Activated effector memory CD4-positive, alpha-beta T cell treated with anti-CD3 and anti-CD28 coated beads, Interleukin-2, amount 50 U/mL, for 16 hours (primary cell): ENCODE results near the gene ACOT12.
"Not testable (repeated sequence)": the region's sequence is repeated elsewhere in the genome, so short reads cannot be mapped to it uniquely, and the experiment has no call there.

ENCODE experiments used
- DNase-seq: peaks from one replicate; pipeline ENCODE4 v3.0.0-alpha.2; 2020

ACOT12 gene

GRCh38 chr5:81393783-81394718 is at the start of gene ACOT12:
Gene ACOT12 (minus strand): TSS chr5:81394134. CDS start chr5:81394114, 20 bp downstream.
- DNase-seq, result no peak

GRCh38 chr5:81435023-81435422 is 41.1 kb upstream of the ACOT12 start:
- DNase-seq, result no peak

DNA sequence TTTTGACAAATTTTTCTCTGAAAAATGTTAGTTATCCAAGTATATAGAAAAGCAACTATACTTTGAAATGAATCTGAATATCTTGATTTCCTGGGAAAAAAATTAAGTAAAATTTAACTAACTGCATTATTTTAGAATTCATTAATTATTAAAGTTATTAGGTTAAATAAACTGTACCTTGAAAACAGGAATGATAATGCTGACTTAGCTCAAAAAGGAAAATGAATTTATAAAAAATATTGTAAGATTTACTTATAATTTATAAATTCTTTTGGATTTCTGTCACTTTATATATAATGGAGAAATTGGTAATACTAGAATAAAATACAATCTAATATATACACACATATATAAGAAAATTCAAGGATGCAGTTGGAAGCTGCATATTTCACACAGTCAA is 36.1 kb upstream of the ACOT12 start:
- no peak for DNase-seq

DNA sequence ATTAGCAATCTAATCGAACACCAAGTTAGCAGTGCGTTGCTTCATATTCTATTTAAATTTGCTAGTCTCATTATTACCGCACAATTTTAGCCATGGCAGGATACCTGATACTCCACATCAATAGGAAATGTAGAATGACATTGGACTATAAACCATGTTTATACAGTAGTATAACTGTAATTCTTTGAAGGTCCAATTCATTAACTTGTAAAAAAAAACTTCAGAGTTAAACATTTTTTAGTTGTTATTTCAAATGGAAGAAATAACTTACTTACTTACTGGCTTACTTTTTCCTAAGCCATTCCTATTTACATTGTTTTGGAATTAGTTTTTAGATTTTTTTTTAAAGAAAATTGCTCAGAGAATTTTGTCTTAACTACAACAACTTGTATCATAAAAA is 35.4 kb upstream of the ACOT12 start:
- DNase-seq, result no peak

- no peak for DNase-seq
These were observed 34.9 kb upstream of the ACOT12 start for GRCh38 chr5:81428861-81429260.

GRCh38 chr5:81428446-81428845 is 34.5 kb upstream of the ACOT12 start:
- no peak for DNase-seq

DNA sequence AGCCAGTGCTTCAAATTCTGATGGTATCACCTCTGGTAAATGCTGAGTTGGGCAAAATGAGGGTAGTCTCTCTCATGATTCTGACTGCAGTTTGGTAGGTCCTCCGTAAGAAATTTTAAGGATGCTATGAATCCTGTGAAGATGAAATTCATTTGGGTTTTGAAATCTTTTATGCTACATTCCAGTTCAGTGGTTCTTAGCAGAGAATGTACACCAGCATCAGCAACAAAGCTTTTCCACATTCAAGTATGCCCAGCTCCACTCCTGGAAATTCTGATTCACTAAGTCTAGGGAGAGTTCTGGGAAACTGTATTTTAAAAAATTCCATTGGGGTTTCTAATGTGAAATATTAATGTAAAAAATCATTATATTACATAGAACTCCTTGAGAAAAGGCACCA is 33.6 kb upstream of the ACOT12 start:
- no peak for DNase-seq

GRCh38 chr5:81426359-81427030 is 32.6 kb upstream of the ACOT12 start:
- DNase-seq, result no peak

DNA sequence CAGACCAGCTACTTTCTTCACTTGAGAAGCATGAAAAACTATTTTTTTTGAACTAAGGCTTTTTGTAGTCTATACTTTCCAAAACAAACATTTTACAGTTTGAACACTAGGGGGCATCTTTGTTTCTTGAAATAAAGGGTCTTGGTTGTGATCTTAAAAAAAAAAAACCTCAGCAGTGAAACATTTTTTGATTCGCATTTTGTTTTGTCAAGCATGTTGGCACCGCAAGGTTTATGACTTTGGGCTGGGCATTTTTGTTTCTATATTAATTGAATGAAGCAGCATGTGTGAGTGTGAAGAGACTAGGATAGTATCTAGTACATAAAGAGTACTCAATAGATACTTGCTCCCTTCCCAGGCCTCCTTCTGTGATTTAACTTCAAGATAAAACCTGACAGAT is 31.6 kb upstream of the ACOT12 start:
- DNase-seq, result no peak

DNA sequence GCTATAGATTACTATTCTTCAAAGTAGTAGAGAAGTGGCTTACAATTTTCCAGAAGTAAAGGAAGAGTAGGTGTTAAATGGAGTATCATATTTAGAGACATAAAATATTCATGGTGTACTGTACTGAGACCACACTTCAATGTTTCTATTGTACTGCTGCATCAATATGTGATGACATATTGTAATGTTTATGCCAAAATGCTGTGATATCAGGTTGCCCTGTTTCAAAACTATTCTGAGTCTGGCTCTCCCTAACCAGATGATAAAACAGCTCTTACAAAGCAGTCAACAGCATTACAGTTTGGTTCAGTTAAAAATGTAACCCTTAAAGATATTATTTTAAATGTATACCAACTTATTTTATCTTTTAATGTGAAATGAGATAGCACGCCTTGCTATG is 30.8 kb upstream of the ACOT12 start:
- DNase-seq, result no peak

GRCh38 chr5:81422671-81423070 is 28.7 kb upstream of the ACOT12 start:
- no peak for DNase-seq

DNA sequence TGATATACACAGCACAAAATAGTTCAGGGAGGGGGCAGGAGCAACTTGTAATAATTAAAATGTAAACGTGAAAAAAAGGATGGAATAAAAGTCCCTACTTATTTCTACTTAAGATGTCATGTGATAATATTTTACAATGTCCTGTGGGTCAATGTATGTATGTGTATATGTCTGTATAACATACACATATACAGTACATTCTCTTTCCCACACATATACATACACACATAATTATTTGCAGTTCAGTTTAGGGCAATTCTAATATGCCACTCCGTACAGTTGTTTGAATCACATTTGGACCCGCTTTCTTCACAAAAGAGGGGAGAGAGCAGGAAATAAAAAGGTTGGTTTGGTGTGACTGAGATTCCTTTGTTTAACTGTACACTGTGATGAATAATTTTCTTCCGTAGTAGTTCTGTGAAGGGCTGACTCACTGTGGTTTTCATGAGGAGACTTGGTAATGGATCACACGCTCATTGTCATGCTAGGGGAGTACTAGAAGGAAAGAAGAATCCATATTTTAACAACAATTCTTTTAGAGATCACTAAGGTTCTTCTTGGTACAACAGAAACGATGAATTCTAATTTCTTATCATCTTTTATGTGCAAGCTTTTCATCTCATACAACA is 26.2 kb upstream of the ACOT12 start:
- DNase-seq, result no peak

DNA sequence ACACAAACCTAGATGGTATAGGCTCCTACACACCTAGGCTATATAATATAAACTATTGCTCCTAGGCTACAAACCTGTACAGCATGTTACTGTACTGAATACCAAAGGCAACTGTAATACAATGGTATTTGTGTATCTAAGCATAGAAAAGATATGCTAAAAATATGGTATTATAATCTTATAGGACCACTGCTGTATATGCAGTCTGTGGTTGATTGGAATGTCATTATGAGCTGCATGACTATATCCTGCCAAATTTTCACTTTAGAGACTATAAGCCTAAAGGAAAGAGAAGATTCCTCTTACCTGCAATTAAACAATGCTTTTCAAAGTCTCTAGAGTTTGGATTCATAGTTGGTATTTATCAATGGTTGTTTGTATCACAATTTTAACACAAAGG is 24.7 kb upstream of the ACOT12 start:
- DNase-seq, result no peak

GRCh38 chr5:81417052-81417451 is 23.1 kb upstream of the ACOT12 start:
- DNase-seq, result no peak

- DNase-seq, result no peak
These were observed 16.0 kb upstream of the ACOT12 start for GRCh38 chr5:81409896-81410295.

- DNase-seq, result no peak
These were observed 15.4 kb upstream of the ACOT12 start for GRCh38 chr5:81409361-81409760.

- DNase-seq, result no peak
These were observed 14.6 kb upstream of the ACOT12 start for GRCh38 chr5:81408496-81408895.

DNA sequence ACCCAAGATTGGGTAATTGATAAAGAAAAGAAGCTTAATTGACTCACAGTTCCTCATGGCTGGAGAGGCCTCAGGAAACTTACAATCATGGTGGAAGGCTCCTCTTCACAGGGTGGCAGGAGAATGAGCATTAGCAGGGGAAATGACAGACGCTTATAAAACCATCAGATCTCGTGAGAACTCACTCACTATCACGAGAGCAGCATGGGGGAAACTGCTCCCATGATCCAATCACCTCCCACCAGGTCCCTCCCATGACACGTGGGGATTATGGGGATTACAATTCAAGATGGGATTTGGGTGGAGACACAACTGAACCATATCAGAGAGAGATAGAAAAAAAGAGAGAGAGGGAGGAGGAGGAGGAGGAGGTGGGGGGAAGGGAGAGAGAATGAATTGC is 13.9 kb upstream of the ACOT12 start:
- not testable (repeated sequence) for DNase-seq

GRCh38 chr5:81405126-81405891 is 11.4 kb upstream of the ACOT12 start:
- DNase-seq, result no peak

- DNase-seq, result no peak
These were observed 8.4 kb upstream of the ACOT12 start for GRCh38 chr5:81402192-81402930.

- no peak for DNase-seq
These were observed 7.3 kb upstream of the ACOT12 start for GRCh38 chr5:81401266-81401665.

- no peak for DNase-seq
These were observed 6.4 kb upstream of the ACOT12 start for GRCh38 chr5:81400375-81400774.
